Measurements from ENCODE around the gene TLE7.

Gene TLE7

DNA sequence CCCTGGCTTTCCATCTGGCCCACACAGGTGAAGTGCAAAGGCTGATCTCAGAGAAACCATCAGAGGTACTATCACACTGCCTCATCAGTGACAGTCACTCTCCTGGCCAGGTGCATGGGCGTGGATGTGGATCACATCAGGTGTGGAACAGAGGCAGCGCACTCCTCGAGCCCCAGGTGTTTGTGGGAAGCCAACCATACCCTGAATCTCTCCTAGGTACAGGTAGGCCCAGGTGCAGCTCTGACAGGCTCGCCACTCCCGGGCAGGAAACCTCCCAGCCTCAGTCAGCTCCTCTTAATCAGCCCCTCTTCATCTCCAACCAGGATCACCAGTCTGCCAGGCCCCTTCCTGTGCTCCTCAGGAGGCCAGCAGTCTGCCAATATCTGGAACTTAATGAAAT, 31.7 kb downstream of the TLE7 start:
- DNase-seq: no peak

DNA sequence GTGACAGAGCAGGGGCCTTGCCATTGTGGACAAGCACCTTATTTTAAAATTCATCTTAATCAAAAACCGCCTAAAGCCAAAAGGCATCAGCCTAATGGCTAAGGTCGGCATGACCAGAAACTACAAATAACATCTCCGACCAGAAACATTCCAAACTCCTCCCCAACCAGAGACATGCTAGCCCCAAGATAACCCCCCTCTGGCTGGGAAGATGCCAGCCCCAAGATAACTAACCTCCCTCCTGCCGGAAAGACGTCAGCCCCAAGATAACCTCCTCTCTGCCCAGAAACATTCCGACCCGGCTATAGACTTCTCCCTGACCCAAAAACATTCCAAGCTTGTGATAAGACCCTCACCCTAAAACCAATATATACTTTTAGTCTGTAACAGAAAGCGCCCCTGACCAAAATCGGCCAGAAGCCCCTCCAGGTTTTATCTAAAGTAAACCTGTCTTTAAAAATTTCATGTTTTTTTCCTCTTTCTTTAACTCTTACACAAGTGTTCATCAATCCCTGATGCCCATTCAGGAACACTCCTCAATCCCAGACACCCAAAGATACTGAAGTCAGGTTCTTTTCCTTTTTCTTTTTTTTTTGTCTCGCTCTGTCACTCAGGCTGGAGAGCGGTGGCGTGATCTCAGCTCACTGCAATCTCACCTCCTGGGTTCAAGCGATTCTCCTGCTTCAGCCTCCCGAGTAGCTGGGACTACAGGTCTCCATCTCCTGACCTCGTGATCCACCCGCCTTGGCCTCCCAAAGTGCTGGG, 32.7 kb downstream of the TLE7 start:
- no peak for DNase-seq

DNA sequence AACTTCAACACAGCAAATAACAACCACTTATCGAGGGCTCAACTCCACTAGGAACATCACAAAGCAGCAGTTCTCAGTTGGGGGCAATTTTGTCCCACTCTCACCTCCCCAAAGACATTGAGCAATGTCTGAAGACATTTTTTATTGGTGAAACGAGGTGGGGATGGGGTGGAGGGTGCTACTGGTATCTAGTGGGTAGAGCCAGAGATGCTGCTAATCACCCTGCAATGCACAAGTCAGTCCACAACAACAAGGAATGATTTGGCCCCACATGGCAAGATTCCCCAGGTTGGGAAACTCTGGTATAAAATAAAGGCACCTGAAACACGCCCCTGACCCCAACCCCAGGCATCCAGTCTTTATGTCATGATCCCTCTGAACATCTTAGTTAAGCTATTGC, 33.3 kb downstream of the TLE7 start:
- no peak for DNase-seq

GRCh38 chr16:71407731-71408130, 34.1 kb downstream of the TLE7 start:
- DNase-seq: no peak

DNA sequence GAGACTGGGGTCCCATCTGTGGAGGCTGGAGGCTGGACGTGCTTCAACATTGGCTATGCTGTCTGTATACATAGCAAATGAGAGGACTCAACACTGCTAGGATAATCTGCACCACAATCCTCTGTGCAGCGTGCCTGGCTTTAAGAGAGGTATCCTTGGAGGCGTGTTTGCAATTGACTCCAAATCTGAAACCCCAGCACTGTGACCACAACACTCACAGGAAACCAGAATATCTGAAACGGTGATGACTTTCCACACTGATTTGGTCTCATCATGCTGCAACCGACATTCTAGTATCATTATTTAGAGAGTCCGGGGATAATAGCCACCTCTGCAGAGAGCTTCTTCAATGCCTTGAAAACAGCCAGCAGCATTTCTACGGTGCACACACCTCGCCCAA, 35.1 kb downstream of the TLE7 start:
- no peak for DNase-seq

- no peak for DNase-seq
Measured at GRCh38 chr16:71406316-71406715, 35.5 kb downstream of the TLE7 start.

DNA sequence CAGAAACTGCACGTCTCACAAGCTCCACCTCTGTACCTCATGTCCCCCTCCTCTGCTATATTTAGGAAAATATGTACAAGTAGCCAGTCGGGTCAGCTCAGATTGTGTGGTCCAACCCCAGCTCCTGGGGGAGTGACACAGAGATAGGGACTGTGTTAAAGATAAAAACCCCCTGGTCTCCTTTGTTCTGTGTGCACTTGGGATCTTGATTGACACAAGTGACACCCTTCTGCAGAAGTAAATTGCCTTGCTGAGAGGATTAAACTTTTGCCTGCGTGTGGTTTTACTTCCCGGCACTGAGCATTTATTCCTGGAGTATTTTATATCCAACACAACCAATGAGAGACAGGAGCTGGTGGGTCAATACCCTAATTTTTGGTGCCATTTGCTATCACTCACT, 37.5 kb downstream of the TLE7 start:
- no peak for DNase-seq

GRCh38 chr16:71402674-71403073, 39.2 kb downstream of the TLE7 start:
- DNase-seq: no peak

- no peak for DNase-seq
Measured at GRCh38 chr16:71402007-71402406, 39.8 kb downstream of the TLE7 start.

DNA sequence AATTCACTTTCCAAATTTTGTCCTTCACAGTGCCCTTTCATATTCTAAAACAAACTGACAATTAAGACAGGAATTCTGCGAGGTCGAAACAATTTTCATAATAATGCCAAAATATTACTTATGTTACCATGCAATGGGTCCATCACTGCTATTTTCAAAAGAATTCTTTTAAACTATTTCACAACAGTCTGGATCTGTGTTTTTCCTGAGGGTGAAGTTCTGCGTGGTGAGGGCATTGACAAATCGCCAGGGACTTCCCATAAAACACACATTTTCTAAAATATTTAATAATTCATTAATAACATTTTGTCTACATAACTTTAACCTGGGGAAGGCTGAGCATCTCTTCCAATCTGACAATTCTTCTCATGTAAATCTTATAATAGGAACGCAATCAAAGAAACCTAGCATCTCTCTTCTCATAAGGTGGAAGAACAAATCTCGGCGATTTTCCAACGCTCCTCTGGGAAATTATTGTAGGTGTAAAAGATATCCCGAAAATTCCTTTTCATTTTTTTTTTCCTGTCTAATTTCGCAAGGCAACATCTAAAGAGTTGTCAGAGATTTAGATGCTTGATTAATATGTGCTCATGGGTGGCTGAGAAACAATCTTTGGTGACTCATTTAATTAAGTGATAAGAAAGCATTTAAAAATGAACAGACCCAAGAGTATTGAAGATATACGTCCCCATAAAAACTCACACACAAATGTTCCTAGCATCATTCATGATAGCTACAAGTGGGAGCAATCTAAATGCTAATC, 41.9 kb downstream of the TLE7 start:
- DNase-seq: no peak

DNA sequence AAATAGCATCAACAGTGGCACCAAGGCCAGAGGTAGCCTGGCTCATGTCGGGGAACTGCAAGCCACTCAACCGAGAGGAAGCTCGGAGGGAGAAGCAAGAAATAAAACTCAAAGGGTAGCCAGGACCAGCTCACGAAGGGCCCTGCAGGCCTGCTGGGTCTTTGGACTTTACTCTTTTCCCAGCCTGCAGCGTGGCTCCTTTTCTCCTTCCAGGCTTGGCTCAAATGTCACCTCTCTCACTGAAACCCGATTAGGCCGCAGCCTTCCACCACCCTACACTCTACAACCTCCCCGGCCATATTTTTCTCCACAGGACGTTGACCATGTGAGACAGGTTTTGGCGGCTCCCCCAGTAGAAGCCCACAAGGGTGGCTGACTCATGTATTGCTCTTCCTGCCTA, 45.3 kb downstream of the TLE7 start:
- DNase-seq: no peak

DNA sequence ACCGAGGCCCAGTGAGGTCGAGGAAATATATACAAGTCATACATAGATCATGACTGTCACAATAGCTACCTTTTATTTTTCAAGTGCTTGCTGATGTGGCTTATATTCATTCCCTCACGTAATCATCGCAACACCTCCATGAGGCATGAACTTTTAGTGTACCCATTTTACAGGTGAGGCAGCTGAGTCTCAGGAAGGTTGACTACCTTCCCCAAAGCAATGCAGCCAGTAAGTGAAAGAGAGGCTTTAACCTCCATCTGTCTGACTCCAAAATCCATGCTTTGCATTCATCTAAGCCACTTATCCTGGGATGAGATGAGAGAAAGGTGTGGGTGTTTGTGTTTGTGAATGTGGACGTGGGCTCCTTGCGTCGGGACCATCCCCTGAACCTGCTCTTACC, 52.5 kb downstream of the TLE7 start:
- DNase-seq: no peak

- DNase-seq: no peak
Measured at GRCh38 chr16:71387045-71387871, 54.6 kb downstream of the TLE7 start.

DNA sequence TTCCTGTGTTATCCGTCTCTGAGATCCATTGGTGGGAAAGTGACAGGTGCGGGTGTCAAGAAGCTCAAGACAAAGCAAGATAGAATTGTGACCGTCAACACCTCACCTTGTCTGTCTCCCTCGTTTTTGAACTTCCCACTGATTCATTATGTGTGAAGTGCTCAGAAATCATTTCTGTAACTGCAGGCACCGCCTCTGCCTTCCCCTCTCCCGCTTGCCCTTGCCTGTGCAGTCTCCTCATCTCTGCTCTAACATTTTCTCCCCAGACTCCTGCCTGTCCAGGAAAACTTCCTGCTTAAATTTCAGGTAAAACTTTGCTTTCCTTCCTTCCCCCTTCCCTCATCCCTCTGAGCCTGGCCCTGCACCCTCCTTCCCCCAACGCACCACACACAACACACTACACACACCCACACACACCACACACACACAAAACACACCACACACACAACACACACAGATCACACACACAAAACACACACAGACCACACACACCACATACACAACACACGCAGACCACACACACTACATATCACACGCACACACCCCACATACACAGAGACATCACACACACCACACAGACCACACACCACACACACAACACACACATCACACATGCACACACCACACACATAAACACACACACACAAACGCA, 57.7 kb downstream of the TLE7 start:
- DNase-seq: no peak

GRCh38 chr16:71383054-71383773, 58.6 kb downstream of the TLE7 start:
- no peak for DNase-seq

DNA sequence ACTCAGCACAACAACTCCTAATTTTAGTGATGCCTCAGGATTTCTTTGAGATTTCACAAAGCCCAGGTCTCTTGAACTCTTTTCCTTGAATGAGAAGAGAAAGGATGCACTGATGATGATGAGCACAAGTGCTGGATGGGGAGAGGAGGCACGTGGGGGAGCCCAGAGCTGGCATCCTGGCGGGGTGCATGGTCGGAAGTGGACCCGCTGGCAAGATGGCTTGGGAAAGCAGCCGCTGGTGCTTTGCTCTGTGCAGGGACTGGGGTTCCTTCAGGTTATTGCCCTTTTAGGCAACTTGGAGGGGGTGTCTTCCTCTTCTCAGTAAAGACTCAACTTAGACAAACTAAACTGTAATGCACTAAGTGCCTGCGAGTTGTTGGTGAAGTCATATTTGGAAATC, 61.0 kb downstream of the TLE7 start:
- no peak for DNase-seq

Data from NCI-H2081 (cell line).